AG08396 (cell line): ENCODE data around the gene CAPN5.
A peak's percentile ranks its signal among the peaks of the same experiment; 100 is the strongest.

ENCODE experiments used
- DNase-seq: peaks from one replicate; pipeline ENCODE4 v3.0.0; 2012; ENCODE audit warnings: low spot score, mixed read lengths

CAPN5 gene

DNA sequence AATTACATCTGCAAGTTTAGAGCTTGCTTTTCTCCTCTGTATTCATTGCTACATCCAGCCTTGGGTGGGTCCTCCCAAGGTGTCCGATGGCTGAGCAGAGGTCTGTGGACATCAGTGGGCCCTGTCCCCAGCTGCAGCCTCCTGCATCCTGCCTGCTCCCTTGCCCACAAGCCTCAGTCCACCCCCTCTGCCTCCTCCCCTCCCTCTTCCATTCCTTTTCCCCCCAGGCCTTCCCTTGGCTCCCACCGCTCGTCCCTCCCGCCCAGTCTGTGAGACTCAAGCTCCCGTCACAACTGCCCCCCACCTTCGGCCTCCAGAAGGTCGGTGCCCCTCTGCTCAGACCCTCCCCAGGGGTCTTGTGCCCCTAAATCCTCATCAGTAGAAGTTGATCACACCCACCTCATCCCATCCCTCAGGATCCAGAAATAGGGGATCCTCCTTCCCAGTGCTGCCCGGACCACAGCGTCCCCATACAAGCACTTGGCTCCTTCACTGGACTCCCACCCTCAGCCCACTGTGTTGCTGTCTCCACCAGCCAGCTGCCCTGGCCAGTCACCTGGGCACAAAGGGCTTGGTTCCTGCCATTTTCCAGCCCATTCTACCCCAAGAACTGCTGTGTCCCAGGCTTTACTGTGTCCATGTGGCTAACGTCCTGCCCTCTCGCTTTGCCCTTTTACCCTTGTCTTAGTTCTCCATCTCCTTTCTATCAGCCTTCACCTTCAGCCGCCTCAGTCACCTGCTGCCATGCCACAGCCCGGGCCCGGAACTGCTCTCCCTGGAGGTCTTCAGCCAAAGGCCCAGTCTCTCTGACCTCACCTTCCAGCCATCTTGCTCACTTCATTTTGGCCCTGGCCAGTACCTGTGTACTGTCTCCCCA, 33.6 kb downstream of the CAPN5 start:
- no peak for DNase-seq

GRCh38 chr11:77101043-77101537, 34.3 kb downstream of the CAPN5 start:
- peak; percentile 80 for DNase-seq

GRCh38 chr11:77102246-77103210, 35.8 kb downstream of the CAPN5 start, which contains the start of gene OMP:
Gene OMP (plus strand): TSS chr11:77102840. CDS start chr11:77102840, 0 bp downstream.
- no peak for DNase-seq

GRCh38 chr11:77103319-77103718, 36.5 kb downstream of the CAPN5 start:
- DNase-seq, result no peak

- peak; percentile 56 for DNase-seq
Measured at GRCh38 chr11:77104727-77105126, 38.0 kb downstream of the CAPN5 start.

DNA sequence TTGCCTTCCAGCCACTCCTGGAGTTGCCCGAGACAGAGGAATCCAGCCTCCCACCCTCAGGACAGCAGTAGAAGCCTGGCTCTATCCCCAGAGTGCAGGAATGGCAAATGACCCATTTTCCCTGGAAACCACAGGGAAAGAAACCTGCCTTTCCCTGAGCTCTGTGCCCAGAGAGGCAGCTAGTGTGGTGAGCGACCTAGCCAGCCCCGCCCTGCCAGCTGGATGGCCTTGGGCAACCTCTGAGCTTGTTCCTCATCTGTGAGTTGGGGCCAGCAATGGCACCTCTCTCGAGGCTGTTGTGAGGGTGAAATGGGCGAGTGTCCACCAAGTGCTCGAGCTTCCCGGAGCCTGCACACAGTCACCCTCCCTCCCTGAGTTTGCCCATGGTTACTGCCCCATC, 39.5 kb downstream of the CAPN5 start:
- DNase-seq, result no peak

DNA sequence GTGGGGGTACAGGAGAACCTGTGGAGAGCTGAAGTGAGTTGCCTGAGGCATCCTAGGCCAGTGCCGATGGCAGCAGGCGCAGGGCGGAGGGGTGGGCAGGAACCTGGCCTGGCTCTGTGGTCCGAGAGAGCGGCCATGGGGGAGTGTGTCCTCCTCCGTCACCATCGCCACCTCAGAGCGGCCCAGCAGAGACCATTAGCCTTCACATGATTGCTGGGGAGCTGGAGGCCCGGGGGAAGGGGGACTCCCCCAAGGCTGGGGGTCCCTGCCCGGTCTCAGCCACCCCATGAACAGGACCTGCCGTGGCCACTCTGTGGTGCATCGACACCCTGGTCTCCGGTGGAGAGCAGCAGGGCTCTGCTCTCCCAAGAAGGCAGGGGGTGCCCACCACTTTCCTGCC, 40.0 kb downstream of the CAPN5 start:
- no peak for DNase-seq

- peak; percentile 91 for DNase-seq
Measured at GRCh38 chr11:77107950-77108349, 41.2 kb downstream of the CAPN5 start.

DNA sequence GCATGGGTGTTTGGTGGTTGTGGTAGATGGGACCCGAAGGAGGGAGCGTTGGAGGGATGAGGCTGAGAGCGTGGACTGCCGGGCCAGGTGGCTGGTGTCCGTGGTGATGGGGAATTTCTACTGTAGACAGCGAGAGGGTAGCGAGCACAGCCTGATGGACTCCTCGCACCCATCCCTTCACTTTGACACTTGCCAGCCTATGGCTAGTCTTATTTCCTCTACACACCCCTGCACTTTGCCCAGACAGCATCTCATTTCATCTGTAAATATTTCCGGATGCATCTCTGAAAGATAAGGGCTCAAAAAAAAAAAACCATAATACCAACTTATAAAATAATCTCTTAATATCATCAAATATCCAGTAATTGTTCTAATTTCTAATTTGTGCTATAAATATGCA, 41.7 kb downstream of the CAPN5 start:
- no peak for DNase-seq

- peak; percentile 47 for DNase-seq
Measured at GRCh38 chr11:77109236-77110019, 42.7 kb downstream of the CAPN5 start.

DNA sequence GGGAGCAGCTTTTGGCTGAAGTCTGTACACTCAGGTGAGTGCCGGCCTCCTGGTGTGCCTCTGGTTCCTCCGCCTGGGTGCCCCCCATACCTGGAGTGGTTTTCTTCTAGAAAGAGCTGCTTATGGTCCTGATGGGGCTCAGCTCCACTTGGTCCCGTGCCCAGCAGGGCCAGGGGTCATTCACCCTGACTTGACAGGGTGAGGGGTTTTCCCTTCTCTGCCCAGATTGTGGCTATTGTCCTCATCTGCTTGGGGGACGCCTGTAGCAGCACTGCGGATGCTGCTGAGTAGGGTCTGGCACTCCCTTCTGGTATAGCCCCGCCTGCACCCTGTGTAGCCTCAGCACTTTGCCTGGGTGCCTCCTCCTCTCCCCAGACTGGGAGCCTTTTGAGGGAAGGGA, 44.1 kb downstream of the CAPN5 start:
- DNase-seq, result no peak

DNA sequence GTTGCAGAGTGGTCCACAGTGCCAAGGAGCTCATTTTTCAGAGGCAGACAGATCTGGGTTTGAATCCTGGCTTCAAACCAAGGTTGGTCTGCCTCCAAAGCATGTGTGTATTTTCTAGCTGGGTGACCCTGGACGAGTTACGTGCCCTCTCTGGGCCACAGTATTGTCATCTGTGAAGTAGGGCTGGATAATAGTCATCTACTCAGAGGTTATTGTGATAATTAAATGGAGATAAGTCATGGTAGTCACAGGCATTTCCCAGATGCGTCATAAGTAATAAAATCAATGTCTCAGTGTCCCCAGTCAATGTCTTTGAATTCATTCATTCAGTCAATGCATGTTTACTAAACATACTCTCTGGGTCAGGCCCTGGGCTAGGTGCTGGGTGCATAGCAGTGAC, 44.5 kb downstream of the CAPN5 start:
- no peak for DNase-seq

DNA sequence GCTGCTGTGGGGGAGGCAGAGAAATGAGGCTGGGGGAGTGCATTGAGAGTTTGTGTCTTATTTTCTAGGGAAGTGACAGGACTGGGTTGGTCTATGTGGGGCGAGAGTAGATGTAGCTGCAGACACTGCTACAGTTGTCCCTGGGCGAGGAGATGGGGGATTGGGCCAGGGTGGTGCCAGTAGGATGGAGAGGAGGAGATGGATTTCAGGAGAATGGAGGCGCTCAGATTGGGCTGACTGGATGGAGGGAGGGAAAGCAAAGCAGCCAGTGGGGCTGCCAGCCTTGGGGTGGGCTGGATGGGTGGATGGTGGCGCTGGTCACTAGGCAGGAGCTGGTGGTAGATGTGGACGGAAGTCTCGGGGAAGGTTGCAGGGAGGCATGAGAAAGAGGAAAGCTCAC, 45.2 kb downstream of the CAPN5 start:
- no peak for DNase-seq

- DNase-seq, result no peak
Measured at GRCh38 chr11:77112641-77113381, 46.0 kb downstream of the CAPN5 start.

- peak; percentile 66 for DNase-seq
Measured at GRCh38 chr11:77113382-77114088, 46.8 kb downstream of the CAPN5 start.

DNA sequence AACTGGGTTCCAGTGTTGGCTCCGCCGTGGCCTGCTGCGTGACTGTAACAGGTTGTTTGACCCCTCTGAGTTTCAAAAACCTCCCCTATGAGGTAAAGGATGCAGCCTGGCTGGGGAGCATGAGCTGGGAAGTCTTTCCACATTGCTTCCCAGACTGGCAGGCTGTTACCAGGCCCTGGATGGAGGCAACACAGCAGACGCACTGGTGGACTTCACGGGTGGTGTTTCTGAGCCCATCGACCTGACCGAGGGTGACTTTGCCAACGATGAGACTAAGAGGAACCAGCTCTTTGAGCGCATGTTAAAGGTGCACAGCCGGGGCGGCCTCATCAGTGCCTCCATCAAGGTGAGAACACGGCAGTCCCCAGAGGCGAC, 47.3 kb downstream of the CAPN5 start:
- no peak for DNase-seq

DNA sequence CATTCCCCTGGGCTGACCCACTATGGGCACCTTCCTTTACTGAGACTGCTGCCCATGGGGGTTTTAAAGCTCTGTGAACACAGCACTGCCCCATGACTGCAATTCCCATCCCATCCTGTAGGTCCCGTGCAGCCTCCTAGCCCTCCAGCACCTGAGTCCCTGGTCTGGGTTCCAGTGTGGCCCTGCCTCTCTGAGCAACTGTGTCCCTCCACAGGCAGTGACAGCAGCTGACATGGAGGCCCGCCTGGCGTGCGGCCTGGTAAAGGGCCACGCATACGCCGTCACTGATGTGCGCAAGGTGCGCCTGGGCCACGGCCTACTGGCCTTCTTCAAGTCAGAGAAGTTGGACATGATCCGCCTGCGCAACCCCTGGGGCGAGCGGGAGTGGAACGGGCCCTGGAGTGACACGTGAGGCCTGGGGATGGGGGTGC, 48.4 kb downstream of the CAPN5 start:
- no peak for DNase-seq

DNA sequence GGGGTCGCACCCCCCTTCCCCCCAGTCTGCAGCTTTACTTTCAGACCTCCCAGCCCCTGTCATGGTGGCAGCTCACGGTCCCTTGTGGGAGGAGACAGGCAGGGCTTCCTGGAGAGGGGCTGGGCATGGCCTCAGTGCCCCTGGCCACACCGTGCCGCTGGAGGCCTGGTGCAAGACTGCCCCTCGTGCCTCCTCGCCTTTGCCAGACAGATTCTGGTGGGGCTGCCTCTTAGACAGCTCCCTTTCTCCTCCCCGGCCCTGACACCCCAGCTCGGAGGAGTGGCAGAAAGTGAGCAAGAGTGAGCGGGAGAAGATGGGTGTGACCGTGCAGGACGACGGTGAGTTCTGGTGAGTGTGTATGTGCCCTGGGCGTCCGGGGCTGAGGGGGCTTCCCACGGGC, 49.2 kb downstream of the CAPN5 start:
- no peak for DNase-seq

DNA sequence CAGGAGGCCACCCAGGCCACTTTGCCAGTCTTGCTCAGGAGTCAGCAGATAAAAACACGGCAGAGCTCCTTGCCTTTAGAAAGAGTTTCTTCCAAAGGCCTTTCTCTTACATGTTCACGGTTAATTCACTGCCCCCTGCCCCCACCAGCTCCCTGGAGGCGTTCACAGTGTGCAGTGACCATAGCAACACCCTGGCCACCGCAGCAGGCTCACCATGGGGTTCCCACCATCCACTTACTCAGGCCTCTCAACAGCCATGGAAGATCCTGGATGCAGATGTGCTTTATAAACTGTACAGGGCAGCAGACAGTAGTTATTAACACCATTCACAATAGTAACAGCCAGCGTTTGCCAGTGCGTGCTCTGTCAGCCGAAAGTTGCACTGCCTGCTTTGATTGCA, 50.7 kb downstream of the CAPN5 start:
- no peak for DNase-seq

GRCh38 chr11:77118086-77118485, 51.3 kb downstream of the CAPN5 start:
- DNase-seq, result no peak
